Right kidney (tissue), 1 donor: ENCODE data around the gene CCDC85C.

Experiments
- DNase-seq: peaks from one replicate; pipeline ENCODE4 v3.0.0-alpha.2; 2016

CCDC85C gene

DNA sequence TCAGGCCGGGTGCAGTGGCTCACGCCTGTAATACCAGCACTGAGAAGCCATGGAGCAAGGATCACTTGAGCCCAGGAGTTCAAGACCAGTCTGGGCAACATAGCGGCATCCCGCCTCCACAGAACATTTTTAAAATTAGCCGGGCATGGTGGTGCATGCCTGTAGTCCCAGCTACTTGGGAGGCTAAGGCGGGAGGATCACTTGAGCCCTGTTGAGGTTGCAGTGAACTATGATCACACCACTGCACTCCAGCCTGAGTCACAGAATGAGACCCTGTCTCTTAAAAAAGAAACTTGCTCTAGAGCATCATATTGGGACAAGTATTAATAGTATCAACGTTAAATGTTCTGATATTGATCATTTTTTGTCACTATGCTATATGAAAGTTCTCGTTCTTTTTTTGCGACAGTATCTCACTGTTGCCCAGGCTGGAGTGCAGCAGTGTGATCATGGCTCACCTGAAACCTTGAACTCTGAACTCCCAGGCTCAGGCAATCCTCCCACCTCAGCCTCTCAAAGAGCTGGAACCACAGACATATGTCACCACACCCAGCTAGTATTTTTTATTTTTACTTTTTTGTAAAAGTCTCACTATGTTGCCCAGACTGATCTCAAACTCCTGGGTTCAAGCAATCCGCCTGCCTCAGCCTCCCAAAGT is 47.7 kb downstream of the CCDC85C start:
- DNase-seq, result no peak

DNA sequence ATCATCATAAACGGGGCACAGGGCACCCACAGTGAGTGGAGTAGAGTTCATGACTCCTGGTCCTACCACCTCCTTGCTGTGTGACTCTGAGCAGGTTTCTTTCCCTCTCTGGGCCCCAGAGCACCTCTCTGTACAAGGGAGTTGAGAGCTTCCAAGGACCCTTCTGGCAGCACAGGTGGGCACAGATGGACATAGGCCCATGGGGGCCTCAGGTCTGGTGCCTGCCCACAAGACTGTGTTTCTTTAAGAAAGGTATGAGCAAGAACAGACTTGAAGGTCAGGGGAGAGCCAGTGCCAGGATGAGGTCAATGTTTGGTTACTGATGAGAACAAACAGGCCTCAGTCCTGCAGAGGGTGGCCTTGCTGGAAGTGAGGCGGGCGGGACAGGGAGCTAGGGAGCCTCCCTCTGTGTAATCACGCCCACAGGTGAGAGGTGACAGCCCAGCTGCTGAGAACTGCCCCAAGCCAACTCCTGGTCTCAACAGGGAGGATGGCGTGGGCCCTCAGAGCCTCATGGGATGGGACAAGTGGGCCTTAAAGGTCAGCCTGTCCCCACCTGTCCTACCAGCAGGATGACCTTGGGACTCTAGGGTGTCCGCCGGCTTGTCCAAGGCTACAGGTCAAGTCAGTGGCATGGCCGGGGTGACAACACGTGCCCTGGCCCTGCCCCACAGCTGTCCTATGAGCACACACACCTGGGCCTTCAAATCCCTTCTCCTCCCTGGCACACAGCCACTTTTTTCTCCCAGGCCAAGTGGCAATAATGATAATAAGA is 49.1 kb downstream of the CCDC85C start:
- DNase-seq, result no peak

DNA sequence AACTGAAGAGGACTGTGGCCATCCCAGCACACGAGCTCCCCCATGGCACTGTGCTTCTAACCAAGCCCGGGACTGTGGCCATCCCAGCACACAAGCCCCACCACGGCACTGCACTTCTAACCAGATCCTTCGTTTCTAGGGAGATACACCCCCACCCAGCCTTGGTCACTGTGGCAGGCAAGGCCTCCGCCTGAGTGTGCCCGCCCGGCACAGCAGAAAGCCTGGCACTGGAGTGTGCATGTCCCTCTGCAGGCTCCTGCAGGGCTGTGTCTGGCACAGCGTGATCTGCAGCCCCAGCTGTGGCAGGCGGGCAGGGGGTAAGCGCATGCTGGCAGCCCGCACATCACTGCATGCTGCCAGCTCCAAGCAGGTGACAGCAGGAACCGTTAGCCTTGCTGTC is 49.8 kb downstream of the CCDC85C start:
- no peak for DNase-seq

DNA sequence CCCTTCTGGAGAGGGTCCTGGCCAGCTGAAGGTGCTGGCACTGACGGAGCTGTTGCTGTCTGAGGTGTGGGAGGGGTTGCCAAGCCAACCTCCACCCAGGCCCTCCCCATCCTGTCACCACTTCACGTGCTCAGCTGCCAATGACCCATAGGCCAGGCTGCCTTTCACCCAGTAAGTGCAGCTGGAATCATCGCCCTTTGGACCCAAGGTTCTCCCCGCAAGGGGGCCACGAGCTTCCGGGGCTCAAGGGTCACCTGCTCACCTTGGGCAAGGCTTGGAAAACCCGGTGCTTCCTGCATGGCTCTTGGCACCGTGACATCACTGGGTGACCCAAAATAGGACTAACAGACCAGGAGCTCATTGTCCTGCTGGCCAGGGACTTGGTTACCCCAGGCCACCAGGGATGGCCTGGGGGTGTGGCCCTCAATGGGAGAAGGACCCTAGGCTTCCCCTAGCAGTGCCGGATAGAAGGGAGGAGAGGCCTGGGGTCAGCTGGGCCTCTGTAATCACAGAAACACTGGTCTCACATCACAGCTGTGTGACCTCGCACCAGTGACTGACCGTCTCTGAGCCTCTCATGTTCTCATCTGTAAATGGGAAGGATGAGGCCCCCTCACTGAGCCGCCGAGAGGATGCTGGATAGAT is 51.3 kb downstream of the CCDC85C start:
- no peak for DNase-seq

DNA sequence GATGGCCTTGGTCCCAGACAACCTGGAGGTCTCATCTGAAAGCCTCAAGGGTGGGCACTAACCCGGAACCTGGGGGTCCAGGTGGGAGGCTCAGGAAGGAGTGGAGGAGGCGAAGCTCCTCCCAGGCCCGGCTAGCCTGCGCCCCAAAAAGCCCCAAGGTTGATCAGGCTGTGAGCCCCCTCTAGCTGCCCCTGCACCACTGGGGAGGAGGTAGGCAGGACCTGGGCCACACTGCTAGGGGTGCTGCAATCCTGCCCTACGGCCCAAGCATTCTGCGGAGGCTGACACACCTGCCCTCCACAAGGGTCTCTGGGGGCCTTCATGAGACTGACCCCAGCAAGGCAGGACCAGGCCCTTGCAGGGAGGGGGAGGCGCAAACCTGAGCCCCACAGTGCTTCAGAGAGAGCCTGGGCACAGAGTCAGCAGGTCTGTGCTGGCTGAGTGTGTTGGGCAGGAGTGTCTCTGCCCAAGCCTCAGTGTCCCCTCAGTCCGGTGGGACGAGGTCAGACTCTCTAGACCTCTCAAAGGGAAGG is 51.9 kb downstream of the CCDC85C start:
- no peak for DNase-seq

DNA sequence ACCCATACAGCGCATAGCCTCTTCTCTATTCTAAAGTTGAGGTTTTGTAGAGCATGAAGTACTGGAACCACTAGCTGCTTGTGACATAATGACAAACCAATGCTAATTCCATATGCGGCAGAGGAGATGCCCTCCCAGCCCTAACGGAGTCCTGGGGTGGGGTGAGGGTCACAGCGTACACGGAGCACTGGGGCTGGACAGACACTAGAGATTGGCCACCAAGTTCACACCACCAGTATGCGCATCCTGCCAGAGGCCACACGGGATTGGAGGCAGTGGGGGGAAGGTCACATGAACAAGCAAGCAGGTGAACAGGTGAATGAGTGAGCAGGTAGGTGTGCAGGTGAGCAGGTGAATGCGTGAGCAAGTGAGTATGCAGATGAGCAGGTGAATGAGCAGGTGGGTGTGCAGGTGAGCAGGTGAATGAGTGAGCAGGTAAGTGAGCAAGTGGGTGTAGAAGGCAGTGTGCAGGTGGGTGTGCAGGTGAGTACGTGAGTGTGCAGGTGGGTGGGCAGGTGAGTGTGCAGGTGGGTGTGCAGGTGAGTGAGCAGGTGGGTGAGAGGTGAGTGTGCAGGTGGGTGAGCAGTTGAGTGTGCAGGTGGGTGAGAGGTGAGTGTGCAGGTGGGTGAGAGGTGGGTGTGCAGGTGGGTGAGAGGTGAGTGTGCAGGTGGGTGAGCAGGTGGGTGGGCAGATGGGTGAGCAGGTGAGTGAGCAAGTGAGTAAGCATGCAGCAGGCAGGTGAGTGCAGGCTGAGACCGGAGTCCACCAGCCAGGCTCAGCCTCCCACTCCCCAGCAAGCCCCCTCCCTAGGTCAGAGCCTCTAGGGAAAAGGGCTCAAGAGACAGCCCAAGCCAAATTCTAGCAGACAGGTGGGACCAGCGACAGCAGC is 52.7 kb downstream of the CCDC85C start:
- no peak for DNase-seq

DNA sequence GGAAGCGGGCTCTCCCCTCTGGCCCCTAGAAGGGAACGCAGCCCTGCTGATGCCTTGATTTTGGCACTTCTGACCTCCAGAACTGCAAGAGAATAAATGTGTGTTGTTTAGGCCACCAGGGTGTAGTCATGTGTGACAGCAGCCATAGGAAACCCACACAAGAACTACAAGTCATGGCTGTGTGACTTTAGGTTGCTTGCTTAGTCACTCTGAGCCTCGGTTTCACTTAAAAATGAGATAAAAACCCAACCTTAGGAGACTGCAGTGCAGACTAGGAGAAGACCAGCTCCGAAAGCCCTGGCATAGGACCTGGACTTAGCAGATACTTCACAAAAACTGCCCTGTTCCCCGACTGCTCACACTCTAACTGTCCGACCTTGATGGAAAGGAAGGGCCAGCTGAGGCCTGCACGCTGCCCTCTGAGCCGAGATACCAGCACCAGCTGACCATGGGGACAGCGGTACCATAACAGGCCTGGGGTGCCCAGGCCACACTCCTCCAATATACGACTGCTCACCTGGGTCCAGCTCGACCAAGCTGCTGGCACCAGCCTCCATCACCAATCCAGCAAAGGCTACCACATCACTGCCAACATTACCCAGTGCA is 53.5 kb downstream of the CCDC85C start:
- no peak for DNase-seq

DNA sequence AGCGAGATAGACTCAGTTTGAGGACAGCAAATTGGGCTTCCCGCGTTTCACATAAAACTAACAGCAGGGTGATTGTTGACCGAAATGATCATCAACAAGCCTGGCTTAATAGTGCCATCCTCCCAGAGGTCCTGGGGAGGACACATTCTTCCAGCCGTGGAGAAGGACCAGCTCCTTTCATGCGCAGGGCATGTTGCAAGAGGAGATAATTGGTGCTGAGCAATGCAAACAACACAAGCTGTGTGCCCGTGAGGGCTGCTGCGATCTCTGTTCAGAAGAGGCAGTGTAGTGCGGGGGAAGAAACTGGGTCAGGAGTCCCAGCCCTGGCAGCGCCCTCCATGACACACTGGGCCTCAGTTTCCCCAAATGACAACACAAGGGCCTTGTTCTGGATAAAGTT is 54.3 kb downstream of the CCDC85C start:
- DNase-seq, result no peak

DNA sequence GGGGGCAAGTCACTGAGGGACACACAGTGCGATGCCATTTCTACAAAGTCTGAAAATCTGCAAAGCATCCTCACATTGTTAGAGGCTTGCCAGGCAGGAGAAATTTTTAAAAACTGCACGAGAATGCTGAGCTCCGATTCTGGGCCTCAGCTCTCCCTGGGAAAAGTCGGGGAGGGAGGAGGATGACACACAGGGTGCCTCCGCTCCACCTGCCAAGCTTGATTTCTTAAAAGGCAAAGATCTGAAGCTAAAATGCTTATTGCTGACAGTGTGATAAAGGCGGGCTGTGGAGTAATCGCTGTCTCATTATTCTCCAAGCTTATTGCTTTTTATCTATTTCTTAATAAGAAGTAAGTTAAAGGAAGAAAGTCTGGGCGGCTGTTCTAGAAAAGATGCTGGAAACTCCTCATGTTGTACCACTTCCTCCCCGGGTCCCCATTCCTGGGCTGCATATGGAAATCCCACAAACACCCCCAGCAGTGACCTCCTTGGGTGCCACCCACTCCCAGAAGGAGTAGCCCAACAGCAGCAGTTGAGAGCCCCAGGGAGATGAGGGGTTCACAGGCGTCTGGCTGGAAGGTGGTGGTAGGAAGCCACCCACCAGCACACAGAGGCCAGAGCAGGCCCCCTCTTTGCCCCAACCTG is 55.0 kb downstream of the CCDC85C start:
- DNase-seq, result no peak

DNA sequence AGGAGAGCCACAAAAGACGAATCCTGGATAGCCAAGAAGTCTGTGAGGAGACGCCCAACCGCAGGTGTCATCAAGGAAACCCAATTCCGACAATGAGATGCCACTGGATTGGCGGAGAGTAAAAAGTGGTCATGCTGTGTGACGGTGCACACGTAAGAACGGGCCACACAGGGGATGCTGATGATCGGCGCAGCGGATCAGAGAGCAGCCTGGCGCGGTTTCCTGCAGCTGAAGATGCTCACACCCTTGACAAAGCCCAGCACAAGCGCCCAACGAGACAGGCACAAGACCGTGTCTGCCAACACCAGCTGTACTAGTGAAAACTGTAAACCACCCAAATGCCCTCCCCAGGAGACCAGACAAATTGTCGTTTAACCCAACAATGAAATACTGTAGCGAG is 55.8 kb downstream of the CCDC85C start:
- no peak for DNase-seq

DNA sequence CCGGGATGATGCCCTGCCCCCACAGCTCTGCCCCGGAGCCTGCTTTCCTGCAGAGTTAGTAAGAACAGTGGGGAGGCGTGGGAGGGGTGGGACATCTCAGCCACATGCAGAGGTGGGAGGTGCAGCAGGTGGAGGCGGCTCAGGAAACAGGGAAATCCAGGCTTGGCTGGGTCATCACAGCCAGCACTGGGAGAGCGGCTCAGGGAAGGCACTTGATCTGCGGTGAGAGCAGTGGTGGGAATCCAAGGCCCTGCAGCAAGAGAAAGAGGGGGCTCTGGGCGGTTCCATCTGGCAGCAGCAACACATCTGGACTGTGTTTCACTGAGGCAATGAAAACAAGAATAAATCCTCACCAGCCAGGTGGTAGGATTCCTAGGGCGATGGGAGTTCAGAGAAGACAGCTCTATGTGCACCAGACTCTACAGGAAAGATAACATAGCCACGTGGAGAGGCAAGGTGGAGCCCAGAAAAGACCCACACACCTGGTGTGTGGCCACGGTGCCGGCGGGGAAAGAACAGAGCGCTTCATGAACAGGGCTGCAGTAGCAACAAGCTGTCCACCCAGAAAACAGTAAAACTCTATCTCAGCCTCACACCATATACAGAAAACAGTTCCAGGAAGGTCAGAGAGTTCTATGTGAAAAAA is 57.6 kb downstream of the CCDC85C start:
- no peak for DNase-seq

DNA sequence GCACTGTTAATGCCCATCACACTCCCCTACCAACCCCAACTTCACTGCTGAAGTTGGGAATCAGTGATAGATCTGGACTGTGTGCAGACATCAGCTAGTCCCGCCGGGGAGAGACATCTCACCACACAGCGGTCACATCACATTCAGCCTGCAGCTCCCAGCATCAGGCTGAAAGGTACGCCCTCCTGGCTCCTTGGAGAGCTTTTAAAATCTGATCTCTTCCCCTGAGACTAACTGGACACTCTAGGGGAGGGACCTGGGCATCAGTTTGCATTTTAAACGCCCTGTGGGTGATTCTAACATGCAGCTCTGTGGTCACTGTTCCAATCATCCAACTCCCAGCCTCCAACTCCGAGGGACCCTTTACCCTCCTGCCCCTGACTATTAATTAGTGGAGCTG is 58.4 kb downstream of the CCDC85C start:
- DNase-seq, result peak; percentile 47

DNA sequence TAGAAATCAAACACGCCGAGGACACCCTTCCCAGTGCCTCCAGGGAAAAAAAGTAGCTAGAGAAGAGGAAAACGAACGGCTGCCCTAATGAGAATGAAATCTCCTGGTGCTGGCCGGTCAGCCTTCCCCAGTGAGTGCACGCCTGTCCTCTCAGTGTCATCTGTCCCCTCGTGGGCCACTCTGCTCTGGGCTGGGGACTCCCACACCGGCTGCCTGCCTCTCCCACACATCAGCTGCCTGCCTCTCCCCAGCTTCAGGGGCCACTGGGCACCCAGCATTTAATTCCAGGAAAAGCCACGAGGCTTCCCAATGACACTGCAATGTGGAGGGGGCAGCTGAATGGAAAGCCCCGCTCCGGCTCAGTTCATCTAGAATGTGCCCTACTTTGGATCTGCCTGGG is 59.0 kb downstream of the CCDC85C start:
- peak; percentile 49 for DNase-seq

DNA sequence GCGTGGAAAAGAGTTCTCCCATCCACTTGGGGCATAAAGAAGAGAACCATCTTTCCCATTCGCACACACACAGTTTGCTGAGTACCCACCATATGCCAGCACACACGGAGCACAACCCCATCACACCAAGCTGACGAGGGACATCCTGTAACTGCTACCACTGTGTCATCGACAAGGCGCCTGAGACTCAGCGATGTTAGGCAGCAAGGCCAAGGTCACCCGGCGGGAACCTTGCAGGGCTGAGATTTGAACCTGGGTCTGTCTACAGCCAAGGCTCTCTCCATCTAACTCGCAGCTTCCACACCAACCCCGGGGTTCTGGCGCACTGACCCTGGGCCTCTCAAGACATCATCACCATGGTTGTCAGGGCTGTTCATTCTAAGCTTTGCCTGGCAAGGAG is 60.0 kb downstream of the CCDC85C start:
- DNase-seq, result no peak

DNA sequence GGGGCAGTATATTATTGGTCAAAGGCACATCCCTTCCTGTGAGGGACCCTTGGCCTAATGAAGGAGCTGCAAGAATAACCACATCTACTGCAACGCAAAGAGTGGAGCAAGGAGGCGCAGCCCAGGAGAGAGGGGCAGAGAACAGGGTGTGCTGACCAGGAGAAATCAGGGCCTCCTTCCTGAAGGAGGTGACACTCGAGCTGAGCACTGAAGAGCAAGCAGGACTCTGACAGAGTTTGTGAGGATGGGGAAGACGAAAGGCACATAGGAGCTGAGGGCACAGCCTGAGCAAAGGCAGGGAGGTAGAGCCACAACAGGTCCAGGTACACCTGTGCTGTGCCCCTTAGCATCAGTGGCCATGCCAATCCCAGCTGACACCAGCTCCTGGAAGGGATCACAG is 60.6 kb downstream of the CCDC85C start:
- no peak for DNase-seq

DNA sequence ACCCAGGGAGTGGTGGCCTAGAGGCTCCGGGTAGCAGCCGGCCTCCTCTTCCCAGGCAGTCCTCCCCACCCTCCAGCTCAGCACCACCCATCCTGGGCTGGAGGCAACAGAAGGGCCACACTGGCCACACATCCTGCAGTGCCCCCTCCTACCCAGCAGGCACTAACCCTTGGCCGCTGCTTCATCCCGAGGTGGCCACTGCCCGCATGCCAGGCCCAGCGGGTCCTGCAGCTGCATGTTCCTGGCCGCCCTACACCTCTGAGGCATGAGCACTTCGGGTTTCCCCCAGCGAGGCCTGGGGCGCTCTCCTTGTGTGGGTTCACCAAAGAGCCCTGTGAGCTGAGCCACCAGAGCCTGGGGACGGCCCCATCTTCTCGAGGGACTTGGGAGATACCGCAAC is 61.4 kb downstream of the CCDC85C start:
- no peak for DNase-seq

DNA sequence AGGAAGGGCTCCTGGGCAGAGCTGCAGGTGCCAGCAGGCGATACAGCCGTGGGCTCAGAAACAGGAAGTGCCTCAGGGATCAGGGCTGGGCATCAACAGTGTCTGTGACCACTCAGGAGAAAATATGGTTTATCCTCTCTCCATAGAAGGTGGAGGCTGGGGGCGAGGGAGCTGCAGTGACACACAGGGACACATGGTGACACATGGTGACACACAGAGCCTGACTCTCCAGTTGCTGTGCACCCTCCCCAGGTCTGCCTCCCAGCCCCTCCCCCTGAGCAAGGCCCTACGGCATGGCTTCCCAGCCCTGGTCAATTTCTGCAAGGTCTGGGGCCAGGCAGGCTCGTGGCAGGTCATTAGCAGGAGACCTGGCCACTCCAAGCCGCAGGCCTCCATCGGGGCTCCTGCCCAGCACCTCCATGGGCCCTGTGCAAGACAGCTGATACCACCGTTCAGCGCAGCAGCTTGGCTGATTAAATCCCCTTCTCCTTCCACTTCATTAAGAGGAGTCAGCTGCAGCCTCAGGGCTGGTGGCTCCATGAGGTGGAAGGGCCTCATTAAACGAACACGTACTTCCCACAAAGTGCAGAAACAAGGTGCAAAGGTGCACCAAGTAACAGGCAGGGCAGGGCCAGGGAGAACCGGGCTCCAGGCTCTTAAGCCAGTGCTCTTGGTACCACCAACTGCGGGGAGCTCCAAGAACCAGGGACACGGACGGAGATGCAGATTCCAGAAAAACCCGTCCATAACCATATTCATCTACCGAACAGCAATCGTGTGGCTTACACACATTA is 62.1 kb downstream of the CCDC85C start:
- no peak for DNase-seq

DNA sequence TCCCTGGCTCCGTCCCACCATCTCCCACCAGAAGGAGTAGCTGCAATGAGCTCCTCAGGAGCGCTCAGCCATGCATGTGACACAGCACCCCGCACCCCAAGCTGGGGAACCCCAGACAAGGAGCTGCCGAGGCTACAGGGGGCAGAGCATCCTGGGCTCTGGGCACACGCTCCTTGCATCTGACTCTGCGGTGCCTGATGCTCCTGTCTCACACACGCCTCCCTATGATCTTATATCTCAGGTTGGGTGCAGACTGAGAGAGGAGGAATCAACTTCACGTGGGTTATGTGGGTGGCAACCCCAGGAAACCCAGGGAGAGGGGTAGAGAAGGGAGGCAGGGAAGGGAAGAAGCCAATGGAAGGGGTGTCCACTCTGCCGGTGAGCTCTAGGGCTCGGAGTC is 62.8 kb downstream of the CCDC85C start:
- DNase-seq, result no peak

DNA sequence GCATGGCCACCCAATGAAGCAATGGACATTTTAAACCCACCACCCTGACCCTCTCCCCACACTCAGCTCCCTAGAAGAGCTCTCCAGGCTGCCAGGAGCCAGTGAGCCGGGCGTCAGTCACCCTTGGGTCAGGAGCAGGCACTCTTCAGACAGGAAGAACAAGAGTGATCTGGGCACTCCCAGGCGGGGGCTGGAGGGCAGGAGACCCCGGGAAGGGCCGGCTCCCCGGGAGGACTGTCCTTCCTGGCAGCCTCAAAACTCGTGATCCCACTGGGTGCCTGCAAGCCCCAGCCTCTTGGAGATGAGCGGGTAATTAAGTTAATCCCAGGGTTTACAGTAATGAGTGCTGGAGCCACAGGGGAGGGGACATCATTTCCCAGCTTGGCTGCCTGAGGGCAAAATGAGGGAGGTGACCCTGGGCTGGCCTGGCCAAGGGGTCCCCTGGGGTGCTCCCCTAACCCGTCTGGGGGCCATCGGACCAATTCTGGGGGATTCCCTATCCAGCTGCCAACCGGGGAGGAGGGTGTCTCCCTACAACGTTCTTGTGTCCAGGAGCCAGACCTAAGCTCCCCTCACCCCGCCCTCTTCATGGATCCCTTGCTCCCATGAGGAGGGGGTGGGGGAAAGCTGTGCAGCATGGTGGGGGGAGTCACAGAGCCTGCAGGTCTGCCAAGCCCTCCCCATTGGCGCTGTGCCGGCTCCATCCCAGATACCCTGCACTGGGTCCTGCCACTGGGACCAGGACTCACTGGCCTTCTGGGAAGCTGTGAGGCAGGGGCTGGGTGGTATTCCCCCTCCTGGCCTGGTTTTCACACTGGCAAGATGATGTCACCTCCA is 63.6 kb downstream of the CCDC85C start:
- no peak for DNase-seq
